HL-60 (cell line): Measurements from ENCODE around the gene PHF3.
"Not testable (repeated sequence)": the region's sequence is repeated elsewhere in the genome, so short reads cannot be mapped to it uniquely, and the experiment has no call there.

Experiments used
- CTCF ChIP-seq: IDR thresholded peaks from one replicate; pipeline ENCODE4 v1.5.1; 2011; ENCODE audit warnings: low read length, control low read depth, inconsistent platforms; ENCODE audit not compliant: insufficient read depth
- GABPA ChIP-seq: IDR thresholded peaks from 2 replicates; pipeline ENCODE4 v1.6.1; 2012; ENCODE audit warnings: low read depth
- POLR2AphosphoS5 ChIP-seq: IDR thresholded peaks from 2 replicates; pipeline ENCODE4 v1.6.1; 2012; ENCODE audit warnings: low read depth
- REST ChIP-seq: IDR thresholded peaks from 2 replicates; pipeline ENCODE4 v1.6.1; 2012; ENCODE audit warnings: low read depth; ENCODE audit not compliant: insufficient replicate concordance
- SPI1 ChIP-seq: IDR thresholded peaks from 2 replicates; pipeline ENCODE4 v1.6.1; 2012; ENCODE audit warnings: low read depth, mild to moderate bottlenecking, borderline replicate concordance

GRCh38 chr6:63738190-63738589 is 102.6 kb downstream of the PHF3 start:
- not testable (repeated sequence) for TF ChIP-seq CTCF, POLR2AphosphoS5, SPI1, REST, GABPA
